Globus pallidus (tissue), 1 donor: Measurements from ENCODE around the gene PLEKHA1.
A peak's percentile ranks its signal among the peaks of the same experiment; 100 is the strongest.

Experiments used
- DNase-seq: peaks from one replicate; pipeline ENCODE4 v3.0.0-alpha.2; 2015; ENCODE audit warnings: low spot score

PLEKHA1 gene

DNA sequence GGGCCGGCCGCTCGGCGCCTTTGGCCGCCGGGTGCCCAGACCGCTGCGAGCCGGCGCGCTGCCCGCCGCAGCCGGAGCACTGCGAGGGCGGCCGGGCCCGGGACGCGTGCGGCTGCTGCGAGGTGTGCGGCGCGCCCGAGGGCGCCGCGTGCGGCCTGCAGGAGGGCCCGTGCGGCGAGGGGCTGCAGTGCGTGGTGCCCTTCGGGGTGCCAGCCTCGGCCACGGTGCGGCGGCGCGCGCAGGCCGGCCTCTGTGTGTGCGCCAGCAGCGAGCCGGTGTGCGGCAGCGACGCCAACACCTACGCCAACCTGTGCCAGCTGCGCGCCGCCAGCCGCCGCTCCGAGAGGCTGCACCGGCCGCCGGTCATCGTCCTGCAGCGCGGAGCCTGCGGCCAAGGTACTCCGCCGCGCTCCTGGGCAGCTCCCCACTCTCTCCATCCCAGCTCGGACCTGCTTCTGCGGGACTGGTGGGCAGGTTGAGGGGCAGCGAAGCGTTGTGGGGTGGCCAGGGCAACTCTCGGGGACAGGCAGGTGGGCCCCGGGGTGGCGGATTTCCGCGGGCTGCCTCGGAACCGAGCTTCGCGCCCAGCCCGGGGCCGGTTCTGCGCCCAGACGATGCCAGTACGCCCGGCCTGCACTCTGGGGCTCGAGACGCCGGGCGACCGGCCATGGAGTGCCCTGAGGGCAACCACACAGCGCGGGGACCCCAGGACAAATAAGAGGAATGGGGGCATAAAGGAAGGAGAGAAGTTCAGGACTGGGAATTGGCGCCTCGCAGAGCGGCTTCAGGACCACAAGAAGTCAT lies 87.4 kb downstream of the PLEKHA1 start:
- no peak for DNase-seq

GRCh38 chr10:122462533-122463465 lies 88.3 kb downstream of the PLEKHA1 start:
- peak; percentile 63 for DNase-seq

DNA sequence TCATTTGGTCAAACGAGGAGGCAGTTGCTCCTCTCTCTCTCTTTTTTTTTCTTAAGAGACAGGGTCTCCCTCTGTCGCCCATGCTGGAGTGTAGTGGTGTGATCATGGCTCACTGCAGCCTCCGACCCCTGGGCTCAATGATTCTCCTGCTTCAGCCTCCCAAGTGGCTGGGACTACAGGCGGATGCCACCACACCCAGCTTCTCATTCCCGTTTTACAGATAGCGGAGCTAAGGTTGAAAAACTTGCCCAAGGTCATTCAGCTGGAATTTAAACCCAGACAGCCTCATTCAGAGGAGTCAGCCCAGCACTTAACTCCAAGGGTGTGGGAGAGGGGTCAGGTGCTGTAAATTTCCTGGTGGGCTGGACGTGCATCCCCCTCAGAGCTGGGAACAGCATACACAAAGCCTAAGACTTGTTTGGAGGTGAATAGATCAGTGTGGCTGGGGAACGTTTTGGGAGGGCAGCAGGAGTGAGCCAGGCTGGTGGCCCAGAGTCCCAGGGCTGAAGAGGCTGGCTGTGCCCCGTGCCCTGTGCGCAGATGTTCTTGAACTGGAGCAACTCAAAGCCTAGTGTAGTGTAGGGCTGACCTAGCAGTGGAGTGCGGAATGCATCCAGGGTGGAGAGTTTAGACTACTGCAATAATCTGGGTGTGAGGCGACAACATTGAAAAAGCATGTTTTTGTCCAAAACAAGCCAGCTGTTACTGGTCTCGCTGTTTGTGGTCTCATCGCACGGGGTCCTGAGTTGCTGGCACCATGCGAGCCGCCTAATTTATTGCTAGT lies 89.2 kb downstream of the PLEKHA1 start:
- peak; percentile 55 for DNase-seq

DNA sequence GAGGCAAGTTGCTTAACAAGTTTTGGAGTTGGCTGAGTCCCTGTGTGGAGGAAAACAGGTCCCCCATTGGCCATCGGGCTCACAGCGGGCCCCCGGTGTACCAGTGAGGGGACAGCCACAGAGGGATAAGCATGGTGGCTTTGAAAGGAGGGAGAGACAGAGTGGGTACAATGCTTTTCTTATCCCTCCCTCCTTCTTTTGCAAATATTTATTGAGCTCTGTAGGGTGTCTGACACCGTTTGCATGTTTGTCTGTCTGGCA lies 89.7 kb downstream of the PLEKHA1 start:
- no peak for DNase-seq

- peak; percentile 61 for DNase-seq
These were observed 90.1 kb downstream of the PLEKHA1 start for GRCh38 chr10:122464586-122464985.

GRCh38 chr10:122465401-122466040 lies 91.0 kb downstream of the PLEKHA1 start:
- DNase-seq: no peak

DNA sequence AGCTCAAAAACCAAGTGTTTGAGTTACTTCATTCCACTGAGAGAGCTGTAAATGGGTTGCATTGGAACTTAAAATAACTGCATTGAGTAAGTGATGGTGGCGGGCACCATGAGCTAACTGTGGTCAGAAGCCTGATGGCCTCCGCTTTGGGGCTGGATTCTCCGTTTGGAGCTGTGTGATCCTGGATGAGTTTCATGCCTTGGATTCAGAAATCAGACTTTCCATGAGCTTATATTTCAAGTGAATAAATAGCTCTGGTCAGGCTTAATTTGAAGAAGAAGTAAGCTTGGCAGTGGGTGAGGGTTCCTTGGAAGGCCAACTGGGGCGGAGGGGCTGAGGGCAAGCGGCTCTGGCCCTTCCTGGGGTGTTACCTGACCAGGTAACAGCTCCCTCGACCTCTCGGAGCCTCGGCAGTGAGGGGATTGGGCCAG lies 92.5 kb downstream of the PLEKHA1 start:
- DNase-seq: no peak

- DNase-seq: no peak
These were observed 93.2 kb downstream of the PLEKHA1 start for GRCh38 chr10:122467701-122468100.

- no peak for DNase-seq
These were observed 93.9 kb downstream of the PLEKHA1 start for GRCh38 chr10:122468307-122468925.

GRCh38 chr10:122468926-122469781 lies 94.6 kb downstream of the PLEKHA1 start:
- DNase-seq: no peak

DNA sequence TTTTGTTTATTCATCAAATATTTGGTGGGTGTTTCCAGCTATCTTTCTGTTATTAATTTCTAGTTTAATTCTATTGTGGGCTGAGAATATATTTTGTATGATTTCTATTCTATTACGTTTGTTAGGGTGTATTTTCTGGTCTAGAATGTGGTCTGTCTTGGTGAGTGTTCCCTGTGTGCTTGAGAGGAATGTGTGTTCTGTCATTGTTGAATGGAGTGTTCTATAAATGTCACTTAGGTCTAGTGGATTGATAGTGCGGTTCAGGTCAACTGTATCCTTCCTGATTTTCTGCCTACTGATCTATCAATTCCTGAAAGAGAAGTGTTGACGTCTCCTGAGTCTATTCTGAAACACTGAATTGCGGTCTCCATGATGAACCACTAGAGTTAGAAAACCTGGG lies 95.3 kb downstream of the PLEKHA1 start:
- DNase-seq: no peak

DNA sequence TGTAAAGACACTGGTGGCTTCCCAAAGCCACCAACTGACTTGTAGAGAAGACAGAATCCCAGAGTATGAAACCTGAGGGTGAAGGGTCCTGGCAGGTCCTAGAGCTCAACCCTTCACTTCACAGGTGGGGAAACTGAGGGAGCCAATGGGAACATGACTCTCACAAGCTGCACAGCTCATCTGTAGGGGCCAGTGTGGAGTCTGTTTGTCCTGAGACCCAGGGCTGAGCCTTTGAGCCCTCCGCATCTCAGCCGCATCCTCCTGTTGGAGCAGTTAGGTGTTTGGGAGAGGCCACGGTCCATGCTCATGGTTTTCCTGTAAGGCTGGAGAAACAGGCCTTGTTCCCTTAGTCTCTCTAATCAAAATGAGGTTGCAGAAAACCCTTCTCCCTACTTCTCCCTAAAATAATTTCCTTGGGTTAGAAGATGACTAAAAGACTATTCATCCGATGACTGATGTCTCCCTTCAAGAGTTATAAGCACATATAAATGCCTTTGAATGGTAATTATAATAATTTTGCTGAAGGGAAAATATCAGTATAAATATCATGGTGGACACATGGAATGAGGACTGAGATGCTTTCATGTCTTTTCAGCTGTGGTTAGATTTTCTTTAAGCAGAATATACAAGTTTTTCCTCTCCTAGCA lies 97.1 kb downstream of the PLEKHA1 start:
- no peak for DNase-seq

GRCh38 chr10:122473116-122473515 lies 98.6 kb downstream of the PLEKHA1 start:
- DNase-seq: no peak

GRCh38 chr10:122474131-122474818 lies 99.8 kb downstream of the PLEKHA1 start:
- no peak for DNase-seq

GRCh38 chr10:122475100-122475499 lies 100.6 kb downstream of the PLEKHA1 start:
- DNase-seq: peak; percentile 81

DNA sequence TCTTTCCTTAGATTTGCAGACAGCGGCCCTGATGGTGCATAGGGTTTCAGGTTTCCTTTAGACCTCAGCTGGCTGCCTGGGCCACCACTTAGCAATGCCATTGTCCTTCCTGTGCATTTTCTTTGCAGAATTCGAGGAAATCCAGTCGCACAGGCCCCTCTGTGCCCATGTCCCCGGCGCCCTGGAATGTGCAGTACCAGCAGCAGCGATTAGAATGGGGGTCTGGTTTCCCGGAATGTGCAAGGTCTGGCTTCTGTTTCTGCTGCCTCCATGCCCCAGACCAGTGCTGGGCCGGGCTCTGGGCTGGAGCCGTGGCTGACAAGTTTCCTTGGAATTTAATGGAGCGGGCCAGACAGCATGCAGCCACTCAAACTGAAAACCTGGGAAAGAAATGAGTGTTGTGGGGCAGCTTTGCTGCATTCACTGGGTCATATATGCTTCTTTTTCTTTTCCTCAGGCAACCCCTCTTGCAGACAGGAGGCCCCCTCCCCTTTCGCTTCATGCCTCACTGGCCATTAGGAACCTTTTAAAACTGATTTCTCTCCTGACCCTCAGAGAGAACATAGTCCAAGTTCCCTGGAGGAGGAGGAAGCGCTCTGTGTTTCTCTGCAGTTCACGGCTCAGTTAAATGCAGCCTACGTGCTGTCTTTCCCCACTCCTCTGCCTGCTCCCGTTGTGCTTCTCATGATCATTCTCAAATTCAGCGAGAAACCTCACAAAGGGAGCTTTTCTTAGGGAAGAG lies 101.3 kb downstream of the PLEKHA1 start:
- no peak for DNase-seq

DNA sequence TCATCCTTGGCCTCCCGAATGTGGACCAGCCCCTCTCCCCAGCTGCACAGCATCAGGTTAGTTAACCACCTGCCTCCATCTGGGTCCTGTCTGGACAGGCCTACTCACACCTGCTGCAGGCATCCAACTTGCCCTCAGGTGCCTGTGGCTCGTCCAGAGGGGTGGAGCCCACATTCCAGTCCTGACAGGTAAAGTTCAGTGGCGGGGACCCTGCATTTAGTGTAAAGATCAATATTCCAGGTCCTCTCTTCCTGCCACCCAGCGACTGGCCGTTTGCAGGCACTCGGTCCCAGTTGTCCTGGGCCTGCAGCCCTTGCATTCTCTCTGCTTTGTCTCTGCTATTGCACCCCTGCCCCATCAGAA lies 101.8 kb downstream of the PLEKHA1 start:
- no peak for DNase-seq

DNA sequence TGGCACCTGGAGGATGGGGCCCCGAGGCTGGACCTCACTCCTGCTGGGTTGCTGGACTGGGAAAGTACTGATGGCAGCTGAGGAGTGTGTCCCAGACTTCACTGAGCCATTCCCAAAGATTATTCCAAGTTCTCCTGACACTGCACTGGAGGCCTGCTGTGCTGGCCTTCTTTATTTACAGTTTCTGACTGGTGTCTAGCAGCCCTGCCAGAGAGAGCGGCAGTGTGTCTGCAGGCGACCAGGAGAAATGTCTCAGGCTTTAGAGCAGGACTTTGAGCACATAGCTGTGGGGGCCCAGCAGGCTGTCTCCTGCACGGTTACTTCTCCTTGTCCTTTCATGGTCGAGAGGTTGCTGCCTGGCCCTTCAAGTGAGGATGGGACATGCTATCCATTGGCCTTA lies 102.9 kb downstream of the PLEKHA1 start:
- DNase-seq: no peak

DNA sequence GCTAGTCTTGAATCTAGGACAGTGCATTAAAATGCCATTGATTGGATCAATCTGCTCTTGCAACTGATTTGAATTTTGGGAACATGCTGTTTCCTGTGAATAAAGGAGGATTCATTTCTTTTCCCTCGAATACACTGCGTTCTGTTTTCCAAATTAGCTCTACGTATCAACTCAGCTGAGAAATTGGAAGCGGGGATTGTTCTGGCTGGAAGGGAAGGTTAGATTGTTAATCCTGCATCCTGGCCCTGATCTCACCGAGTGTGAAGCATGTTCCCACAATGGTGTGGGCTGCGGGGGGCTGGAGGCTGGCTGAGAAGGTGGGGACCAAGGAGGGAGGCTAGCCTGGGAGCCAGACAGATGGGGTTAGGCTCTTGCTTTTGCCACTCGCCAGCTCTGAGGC lies 104.5 kb downstream of the PLEKHA1 start:
- no peak for DNase-seq
